G401.6 (cell line): Measurements from ENCODE around the gene NEUROD6.

Experiments used
- FAIRE-seq: peaks from 2 replicates; lab custom pipeline; 2012; peaks lifted over from hg19 to GRCh38; lab: Jason Lieb, UNC

NEUROD6 gene

DNA sequence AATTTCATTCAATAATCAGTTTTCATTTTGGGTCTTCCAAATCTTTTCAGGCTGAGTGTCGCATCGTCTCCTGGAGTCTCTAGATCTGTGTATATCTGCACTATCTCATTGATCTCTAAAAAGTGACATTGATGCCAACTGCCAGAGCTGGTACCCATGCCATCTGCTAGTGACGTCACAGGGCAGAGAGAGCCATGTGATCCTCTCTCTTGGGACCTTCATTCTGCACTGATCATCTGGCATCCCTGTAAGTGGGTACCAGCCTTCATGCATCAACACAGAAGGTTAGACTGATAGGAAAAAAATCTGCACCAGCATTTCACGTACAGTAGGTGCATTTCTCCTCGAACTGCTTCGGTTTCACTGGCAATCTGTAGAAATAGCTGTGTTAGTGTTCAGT lies at the start of gene NEUROD6:
TSS of gene NEUROD6 (minus strand) at position 124 of the 400 bp plus-strand sequence. CDS start 1,458 bp downstream, outside the sequence.
- no peak for FAIRE-seq

DNA sequence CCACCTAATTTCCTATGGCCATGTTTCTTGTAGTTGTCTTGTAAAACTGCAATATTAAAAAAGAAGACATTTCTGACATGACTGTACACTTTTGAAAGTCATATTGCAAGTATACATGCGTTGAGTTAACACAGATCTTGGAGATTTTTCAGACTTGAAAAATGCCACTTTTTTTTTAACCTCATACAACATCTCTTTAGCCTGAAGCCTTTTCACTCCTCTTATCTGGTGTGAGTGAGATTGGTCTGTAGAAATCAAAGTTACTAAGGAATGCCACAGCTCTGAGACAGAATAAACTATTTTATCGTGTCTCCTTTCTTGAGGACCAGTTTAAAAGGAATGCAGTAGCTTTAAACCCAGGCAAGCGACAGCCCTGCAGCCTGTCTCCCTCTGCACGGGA lies 43.9 kb upstream of the NEUROD6 start:
- FAIRE-seq, result no peak

DNA sequence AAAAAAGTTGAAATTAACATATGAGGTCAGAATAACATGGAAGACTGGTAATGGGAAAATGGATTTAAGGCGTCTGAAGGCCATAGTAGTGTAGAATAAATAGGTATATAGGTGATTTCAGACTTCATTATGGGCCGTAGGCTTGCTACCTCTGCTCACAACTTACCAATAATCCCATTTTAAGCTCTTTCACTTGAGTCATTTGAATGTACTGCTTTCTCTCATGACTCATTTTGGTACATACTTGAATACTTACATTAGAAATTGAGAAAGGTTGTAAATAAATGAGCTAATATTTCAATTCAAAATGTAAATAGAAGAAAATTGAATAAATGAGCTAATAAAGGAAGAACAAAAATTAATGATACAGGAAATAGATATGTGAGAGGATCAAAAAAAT lies 42.2 kb upstream of the NEUROD6 start:
- FAIRE-seq, result no peak

DNA sequence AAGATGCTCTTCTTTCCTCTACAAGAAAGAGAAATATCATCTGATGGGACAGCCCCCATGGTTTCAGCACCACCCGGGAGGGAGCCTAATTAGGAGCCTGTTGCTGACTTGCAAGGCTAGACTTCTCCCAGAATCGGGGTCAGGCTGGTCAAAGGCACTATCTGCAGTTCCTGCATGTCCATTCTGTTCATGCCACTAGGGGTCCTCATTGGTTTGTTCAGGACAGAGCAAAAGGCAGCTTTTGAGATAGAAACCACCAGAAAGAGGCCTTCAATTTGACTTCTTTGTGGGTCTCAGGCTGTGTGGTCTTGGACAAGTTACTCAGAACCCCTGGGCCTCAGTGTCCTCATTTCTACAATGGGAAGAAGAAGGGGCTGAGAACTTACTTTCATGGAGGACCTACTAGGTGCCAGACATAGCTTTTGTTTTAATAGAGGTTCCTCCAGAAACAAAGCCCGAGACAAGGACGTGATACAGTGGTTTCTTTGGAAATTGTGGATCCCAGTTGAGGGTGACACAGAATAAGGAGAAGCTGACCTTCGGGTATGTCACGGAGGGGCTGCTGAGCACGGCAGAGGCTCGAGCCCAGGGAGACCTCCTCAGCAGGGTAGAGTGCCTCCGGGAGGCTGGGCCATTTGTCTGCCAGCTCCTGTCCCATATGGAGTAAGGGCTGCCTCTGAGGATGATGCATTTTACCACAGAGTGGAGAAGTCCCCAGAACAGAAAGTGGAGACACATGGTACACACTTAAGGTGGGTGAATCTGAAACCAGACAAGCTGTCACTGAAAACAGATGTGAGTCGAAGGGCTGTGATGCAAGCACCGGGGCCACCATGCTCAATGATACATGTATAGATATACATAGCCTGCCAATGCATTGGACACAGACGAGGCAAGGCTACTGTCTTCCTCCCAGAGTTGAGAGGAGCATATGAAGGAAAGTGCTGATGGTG lies 33.1 kb upstream of the NEUROD6 start:
- FAIRE-seq, result no peak

DNA sequence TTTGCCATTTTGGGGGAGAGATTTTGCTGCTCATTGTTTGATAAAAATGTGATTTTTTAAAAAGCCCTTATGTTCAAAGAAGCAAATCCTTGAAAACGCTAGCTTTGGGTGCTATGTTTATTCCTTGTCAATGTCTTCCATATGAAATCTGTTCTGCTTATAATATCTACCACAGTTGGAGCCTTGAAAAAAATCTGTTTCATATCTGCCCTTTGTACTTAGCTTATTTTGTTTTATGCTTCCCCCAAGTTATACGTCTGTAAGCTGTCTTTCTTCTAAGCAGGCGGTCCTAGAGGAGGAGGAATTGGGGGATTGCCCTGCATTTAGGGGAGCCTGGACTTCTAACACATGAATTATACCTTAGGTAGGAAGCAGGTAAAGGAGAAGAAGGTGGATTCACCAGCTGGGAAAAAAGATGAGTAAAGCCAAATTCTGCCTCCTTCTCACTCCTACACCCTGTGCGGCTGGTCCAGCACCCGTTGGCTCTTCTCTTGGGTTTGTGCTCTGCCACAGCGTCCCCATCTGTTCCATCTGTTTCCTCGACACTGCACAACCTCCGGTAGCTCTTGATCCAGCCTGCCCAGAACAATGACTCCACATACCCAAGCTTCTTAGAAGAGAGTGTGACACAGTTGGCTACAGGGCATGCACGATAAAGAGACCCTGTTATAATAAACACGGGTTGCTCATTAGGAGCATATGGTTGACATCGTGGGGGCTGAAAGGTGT lies 31.9 kb upstream of the NEUROD6 start:
- FAIRE-seq, result no peak

DNA sequence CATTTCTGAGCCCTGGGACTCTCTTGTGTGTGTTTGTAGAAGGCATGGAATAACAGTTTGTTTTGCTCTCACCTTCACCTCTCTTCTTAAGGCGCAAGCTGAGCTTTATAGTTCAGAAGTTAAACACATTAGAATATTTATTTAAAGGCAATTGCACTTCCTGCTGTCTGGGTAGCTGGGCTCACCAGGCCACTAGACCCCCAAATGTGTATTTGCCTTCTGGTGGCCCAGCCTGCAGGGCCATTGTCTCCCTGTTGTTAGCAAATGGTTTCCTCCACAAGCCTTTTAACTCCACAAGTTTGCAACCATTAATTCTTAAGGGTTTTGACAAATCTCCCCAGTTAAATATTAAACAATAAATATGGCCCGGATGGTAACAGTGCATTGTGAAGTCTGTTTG lies 31.1 kb upstream of the NEUROD6 start:
- FAIRE-seq, result no peak

DNA sequence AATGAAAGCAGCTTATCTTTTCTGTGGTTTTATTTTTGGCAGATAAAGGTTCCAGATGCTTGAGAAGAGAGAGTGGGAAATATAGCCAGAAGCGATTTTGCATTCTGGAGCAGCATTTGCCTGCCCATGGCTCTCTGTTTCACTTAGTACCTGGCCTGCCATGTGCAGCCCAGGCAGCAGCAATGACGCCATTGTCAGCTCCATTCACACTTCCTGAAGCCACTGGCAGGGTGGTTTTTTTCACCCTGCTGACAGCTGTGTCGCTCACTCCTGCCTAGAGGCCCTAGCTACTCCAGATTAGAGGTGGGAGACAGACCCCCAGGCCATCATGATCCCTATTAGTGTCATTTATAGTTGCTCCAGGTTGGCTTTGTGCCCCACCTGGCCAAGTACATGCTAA lies 30.1 kb upstream of the NEUROD6 start:
- FAIRE-seq, result no peak

DNA sequence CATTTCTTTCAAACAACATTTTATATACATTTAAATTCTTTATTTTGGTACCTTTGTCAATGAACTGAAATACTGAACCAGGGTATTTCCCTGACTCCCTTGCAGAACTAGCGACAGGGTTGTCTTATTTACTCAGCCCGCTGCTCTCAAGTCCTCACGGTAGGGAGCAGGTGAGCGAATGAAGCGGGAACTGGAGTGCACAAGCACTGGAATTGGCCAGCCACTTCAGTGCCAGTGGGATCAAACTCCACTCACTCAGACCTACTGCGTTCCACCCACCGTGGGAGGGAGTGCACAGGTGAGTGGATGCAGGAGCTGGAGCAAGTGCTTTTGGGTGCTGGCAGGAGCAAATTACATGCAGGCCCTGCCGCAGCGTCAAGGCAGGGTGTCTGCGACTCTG lies 28.1 kb upstream of the NEUROD6 start:
- FAIRE-seq, result no peak

DNA sequence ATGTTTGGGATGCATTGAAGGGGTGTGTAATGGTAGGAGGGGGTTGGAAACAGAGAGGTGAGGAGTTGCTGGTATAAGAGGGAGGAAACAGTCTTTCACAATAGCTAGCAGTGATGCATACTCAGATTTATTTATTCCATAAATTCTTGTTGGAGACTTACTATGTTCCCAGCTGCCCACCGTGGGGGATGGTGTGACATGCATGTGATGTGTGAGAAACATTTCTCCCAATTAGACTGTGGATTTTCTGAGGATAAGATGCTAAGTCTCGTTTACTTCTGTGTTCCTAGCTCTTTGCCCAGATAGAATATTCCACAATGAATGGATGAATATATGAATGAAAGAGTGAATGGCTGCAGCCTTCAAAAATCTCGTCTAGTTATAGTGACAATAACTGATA lies 23.0 kb upstream of the NEUROD6 start:
- FAIRE-seq, result no peak

DNA sequence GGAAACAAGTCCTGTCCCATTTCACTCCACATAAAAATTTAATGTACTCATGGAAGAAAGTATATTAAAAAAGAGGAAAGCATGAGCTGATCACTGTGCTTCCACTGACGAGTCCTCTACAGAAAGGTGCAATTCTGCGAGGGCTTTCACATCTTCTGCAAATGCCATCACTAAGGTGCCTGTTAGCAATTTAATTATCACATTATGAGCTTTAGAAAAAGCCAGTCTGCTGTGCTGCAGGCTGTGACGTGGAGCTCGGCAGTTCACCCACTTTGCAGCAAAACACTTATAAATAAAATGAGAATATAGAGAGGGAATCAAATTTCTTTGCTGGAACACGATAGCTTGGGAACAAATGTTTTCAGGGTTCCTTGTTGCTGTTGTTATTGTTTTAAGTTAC lies 22.5 kb upstream of the NEUROD6 start:
- no peak for FAIRE-seq

DNA sequence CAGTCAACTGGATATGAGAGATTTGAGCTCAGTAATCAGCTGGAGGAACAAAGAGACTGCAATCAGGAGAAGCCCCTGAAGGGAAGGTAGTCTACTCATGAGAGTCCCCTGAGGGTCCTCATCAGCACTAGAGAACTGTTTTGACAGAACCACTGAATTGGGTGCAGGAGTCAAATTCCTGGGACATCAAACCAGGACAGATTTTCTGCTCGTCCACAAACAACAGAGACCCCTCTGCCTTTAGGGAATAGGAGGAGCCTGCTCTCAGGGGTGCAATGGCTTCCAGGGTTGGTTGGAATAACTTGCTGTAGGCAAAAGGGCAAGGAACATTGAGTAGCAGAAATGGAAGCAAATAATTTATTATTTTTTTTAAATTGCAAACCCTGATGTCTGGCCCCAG lies 21.9 kb upstream of the NEUROD6 start:
- no peak for FAIRE-seq

DNA sequence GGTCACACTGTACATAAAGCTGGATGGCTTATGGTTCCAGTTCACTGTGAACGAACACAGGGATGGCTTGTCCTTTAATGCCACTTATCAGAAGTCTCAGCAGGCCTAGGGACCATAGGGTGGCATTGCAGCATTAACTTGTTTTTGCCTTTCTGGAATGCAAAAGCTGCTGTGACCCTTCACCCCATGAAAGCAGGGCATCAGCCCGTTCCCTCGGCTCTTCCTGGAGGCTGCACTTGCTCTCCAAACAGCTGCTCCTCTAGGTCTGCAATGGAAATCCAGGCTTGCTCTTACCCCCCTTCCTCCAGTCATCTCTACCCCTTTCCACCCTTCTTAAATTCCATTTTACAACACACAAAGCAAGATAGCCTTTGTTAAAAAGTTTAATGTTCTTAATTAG lies 17.9 kb upstream of the NEUROD6 start:
- FAIRE-seq, result no peak

DNA sequence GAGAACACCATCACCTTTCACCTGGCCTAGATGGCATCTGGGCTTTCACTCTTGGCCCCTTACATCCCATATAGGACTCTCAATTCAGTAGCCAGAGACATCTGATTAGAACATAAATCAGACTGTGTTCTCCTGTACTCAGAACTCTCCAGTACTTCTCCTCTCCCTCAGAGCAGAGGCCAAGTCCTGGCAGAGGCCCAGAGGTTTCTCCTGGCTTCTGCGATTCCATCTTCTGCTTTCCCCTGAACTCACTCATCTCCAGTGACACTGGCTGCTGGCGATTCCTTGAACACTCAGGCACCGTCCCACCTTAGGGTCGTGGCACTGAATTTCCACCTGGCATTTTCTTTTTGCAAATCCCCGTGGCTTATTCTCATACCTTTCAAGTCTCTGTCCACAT lies 4.9 kb upstream of the NEUROD6 start:
- no peak for FAIRE-seq

DNA sequence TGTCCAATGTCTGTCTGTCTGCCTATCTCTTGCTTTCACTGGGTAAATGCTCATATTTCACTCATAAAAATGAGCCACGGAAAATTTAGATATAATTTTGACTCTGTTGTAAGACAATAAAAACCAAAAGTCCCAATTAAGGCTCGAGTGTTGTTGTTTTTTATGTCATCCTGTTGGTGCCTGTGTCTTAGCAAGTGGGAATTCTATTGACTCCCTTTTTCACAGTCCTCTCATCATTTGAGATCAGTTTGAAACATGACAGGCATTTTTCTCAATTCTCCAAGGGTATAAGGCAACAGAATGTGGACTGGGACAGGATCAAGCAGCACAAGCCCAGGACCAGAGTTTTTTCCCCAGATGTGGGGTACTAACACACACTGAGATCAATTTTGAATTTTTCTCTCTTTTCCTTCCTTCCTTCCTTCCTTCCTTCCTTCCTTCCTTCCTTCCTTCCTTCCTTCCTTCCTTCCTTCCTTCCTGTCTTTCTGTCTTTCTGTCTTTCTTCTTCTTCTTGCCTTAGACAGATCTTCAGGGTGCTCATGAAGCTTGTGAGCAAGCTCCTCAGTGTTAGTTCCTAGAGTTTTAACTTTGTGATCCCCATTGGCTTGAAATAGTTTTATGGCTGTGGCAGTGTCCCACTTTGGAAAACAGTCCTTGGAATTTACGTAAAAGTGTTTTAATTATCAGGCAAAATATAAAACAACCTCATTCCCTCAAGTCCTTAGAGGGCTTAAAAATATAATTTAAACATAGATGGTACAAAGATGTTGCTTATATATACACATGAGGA lies 3.2 kb upstream of the NEUROD6 start:
- FAIRE-seq, result no peak

DNA sequence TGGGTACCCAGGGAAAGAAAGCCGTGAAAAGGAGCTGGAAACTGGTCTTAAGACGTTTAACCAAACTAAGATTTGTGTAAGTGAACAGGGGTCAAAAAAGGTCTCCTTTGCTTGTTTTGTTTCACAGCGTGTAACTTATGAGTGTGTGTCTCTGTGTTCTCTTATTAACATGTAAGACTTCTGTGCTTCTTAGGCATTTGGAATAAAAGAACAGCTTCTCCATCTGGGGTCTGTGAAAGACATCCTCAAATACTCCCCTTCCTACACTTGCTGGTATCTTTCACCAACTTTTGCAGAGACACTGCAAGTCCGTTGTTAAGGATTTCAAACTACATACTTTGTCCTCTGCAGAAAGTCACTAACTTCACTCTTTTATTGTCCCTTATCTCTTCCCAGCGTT lies 615 bp upstream of the NEUROD6 start:
- FAIRE-seq, result no peak

DNA sequence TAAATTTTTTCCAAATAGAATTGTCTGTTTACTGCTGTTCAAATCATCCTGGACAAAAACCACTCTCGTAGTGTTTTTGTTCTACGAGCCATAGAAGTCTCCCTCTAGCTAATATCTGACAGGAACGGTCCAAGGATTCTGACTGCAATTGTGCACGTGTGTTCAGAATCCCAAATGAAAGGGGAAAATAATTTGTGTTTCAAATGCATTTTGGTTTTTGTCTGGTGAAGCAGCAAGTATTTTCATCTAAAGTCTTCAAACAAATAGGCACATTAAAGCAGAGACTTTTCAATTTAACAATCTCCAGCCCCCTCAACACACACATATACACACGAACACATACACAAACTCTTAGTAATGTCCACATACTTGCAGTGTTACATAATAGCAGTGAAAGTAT lies 475 bp downstream of the NEUROD6 start:
- no peak for FAIRE-seq

DNA sequence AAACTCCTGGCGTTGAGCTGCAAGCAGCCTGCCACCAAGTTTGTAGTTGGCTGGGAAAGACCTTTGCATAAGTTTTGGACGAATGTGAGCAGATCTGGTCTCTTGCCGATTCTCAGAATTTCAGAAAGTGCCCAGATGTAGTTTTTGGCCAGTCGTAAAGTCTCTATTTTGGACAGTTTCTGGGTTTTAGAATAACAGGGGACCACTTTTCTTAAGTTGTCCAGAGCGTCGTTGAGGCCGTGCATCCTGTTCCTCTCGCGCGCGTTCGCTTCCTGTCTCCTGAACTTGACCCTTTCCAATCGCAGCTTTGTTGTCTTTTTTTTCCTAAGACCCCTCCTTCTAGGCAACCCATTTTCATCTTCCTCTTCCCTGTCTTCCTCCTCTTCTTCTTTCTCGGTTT lies 1.8 kb downstream of the NEUROD6 start:
- FAIRE-seq, result no peak

DNA sequence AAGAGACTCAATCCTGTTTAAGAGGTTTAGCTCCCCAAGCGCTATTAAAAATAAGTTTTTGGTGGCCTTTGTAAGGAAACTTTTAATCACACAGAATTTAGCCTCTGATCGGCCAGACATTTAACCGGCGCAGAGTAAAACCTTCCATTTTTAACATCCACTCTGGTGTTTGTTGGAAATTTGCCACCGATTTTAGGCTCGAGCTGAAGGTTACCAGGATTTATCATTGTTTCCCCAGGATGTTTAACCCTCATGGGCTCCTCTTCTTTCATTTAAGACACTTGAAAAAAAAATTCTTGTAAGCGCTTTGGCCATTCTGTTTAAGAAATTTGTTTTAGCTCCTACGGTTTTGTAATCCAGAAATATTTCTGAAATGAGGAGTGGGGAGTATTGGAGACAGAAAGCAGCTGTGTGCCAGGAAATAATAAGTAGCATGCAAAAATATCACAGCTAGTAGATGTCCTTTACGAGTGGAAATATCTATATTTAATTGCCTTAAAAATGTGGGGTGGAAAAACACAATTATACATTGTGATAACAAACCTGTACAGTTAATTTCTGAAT lies 3.4 kb downstream of the NEUROD6 start:
- FAIRE-seq, result no peak

DNA sequence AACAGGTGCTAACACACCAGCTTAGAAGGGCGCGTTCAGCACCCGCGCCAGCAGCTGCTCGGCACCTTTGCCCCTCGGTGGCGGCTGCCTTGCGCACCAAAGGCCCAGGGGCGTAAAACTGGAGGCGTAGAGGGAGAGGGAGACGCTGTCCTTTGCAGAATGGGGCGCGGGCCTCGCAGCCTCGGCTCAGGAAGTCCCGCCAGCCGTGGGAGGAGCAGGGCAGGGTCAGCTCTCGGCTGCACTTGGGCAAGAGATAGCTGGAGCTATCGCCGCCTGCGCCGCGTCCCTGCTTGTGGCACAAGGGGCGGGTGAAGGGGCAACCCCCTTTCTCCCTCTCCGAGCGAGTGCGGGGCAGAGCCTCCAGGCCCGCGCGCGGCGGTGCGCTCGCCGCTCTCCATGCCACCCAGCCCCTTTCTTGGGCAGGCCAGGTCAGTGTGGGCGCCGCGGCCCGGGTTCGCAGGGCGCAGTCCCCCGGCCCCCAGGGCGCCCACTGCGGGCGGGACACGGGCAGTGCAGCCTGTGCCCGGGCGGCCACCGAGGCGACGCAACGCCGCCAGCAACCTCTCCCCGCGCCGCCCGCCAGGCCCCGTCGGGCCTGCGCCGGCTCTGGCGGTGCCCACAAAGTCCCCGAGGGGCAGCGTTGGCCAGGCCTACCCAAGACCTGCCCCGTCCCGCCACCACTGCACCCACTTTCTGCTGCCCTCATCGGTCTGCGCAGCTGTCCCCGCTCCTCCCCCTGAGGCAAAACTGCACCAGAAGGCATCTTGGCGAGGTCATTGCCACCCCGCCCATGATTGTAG lies 4.1 kb downstream of the NEUROD6 start:
- FAIRE-seq, result no peak

DNA sequence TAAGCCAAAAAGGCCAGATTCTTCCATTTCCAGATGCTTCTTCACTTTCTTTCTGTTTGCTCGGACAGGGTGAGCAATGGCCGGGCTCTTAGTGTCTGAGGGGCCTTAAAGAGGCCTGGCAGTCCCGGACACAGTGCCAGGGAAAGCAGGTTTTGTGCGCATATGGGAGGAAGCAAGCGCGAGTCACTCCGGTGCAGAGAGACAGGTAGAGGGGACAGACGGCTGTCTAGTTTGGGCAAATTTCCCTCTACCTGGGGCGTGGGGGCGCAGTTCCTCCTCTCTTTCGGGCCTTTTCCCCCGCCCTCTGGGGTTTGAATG lies 4.7 kb downstream of the NEUROD6 start:
- FAIRE-seq, result no peak

DNA sequence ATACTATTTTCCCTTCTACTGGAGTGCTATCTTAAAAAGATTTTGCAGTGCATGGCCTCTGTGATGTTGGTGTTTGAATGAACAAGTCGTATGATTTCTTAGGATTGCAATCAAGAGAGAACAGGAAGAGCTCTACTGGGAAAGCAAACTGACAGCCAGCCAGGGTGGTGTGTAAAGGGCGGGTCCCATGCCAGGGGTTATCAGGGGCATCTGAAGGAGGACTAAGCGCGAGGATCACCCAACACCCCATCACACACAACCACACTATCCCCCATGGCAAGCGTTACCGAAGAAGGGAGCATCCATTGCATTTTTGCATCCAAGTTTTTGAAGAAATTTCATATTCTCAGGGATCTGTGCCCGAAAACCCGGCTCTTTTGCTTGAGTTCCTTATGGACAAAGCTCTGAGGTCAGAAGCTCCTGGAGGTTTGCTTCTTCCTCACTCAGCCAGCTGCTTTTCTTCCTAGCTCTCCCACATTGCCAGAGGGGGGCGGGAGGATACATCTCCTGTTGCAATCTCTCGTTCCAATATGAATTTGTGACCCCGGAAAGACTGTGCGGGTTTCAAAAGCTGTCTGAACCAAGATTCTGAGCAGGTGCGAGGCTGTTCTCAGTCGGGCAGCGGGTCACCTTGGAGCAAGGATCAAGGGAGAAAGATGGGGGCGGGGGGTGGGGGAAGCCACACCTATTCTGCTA lies 5.2 kb downstream of the NEUROD6 start:
- FAIRE-seq, result no peak
